Activated CD8-positive, alpha-beta memory T cell treated with anti-CD3 and anti-CD28 coated beads, Interleukin-2, amount 10 ng/mL, durations not matched to agents 7 days and 5 days (primary cell): ENCODE measurements around the gene KCNH3. TPM values are rescaled to one million over a fixed set of nuclear protein-coding genes. Genes with fewer than 3 reads are reported as not detected.
A peak's percentile ranks its signal among the peaks of the same experiment; 100 is the strongest.

ENCODE experiments used
- ATAC-seq: fragments of 150-1000 bp; cut with Tn5 transposase; one replicate; pipeline ENCODE4 v1.10.0; 2021; ENCODE audit warnings: moderate library complexity
- CTCF ChIA-PET: fragments of 350-600 bp; sonication (Branson Sonifier 250); formaldehyde crosslinking; loops from one replicate; lab custom pipeline; 2021; ENCODE audit warnings: antibody characterized with exemption; lab: Charles Lee
- DNase-seq: peaks from one replicate; pipeline ENCODE4 v3.0.0-alpha.2; 2020
- H3K27ac Mint-ChIP-seq: one replicate; pipeline ENCODE4 v1.8.0; 2021; ENCODE audit warnings: mild to moderate bottlenecking, mixed read lengths
- H3K27me3 Mint-ChIP-seq: one replicate; pipeline ENCODE4 v1.8.0; 2021; ENCODE audit warnings: mixed read lengths
- H3K36me3 Mint-ChIP-seq: one replicate; pipeline ENCODE4 v1.8.0; 2021; ENCODE audit warnings: mild to moderate bottlenecking, mixed read lengths
- H3K4me1 Mint-ChIP-seq: one replicate; pipeline ENCODE4 v1.8.0; 2021; ENCODE audit warnings: mixed read lengths
- H3K4me3 Mint-ChIP-seq: one replicate; pipeline ENCODE4 v1.8.0; 2021; ENCODE audit warnings: mild to moderate bottlenecking, moderate library complexity, mixed read lengths
- H3K9me3 Mint-ChIP-seq: one replicate; pipeline ENCODE4 v1.8.0; 2022; ENCODE audit warnings: low read depth, mixed read lengths
- total RNA-seq, 2 experiments: library from RNA; stranded (reverse); gene quantifications; one replicate each; pipeline ENCODE4 v1.2.3, GENCODE V29; 2021

KCNH3 gene
- total RNA-seq, 2 experiments from 2014 or later = 1.1 to 1.2 TPM

GRCh38 chr12:49552425-49552824 lies 13.6 kb downstream of the KCNH3 start:
- ATAC-seq (no peak), DNase-seq (no peak)
- no peak overlapping the region for H3K27ac Mint-ChIP-seq
- peaks cover 6% of the 10 kb centered on the region for H3K4me1 Mint-ChIP-seq
- no peaks in the 10 kb centered on the region for H3K36me3 Mint-ChIP-seq
- H3K27me3 Mint-ChIP-seq = peaks cover 24% of the 10 kb centered on the region
- CTCF ChIA-PET = interaction anchor here (0.9 to 7.9 kb wide), 9 partner anchors 10 to 205 kb away, joined by 3 to 96 read pairs (median 8); partner anchors contain the start of genes KCNH3 and MCRS1
- H3K4me3 Mint-ChIP-seq = no peak overlapping the region
- H3K9me3 Mint-ChIP-seq = no peaks in the 10 kb centered on the region

- H3K27ac Mint-ChIP-seq = no peak overlapping the region
- DNase-seq (no peak), ATAC-seq (no peak)
- H3K4me1 Mint-ChIP-seq = peaks cover 6% of the 10 kb centered on the region
- peaks cover 20% of the 10 kb centered on the region for H3K27me3 Mint-ChIP-seq
- CTCF ChIA-PET = interaction anchor here (0.9 to 7.9 kb wide), 12 partner anchors 10 to 205 kb away, joined by 3 to 96 read pairs (median 6); partner anchors contain the start of genes FMNL3, KCNH3, MCRS1 and PRPF40B
- H3K9me3 Mint-ChIP-seq = no peaks in the 10 kb centered on the region
- no peak overlapping the region for H3K4me3 Mint-ChIP-seq
- H3K36me3 Mint-ChIP-seq = no peaks in the 10 kb centered on the region
Observed at GRCh38 chr12:49552899-49553298, 14.1 kb downstream of the KCNH3 start.

GRCh38 chr12:49553512-49554088 lies 14.8 kb downstream of the KCNH3 start:
- H3K4me3 Mint-ChIP-seq = no peak overlapping the region
- peaks cover 2% of the 10 kb centered on the region for H3K36me3 Mint-ChIP-seq
- ATAC-seq (peak; percentile 74), DNase-seq (no peak)
- no peak overlapping the region for H3K27ac Mint-ChIP-seq
- peaks cover 17% of the 10 kb centered on the region for H3K27me3 Mint-ChIP-seq
- H3K9me3 Mint-ChIP-seq = no peaks in the 10 kb centered on the region
- peaks cover 3% of the 10 kb centered on the region for H3K4me1 Mint-ChIP-seq
- CTCF ChIA-PET = interaction anchor here (0.8 to 7.9 kb wide), 15 partner anchors 11 to 208 kb away, joined by 3 to 96 read pairs (median 5); partner anchors contain the start of genes FMNL3, KCNH3, MCRS1 and PRPF40B

- CTCF ChIA-PET = interaction anchor here (0.5 to 7.9 kb wide), 14 partner anchors 10 to 208 kb away, joined by 3 to 96 read pairs (median 5); partner anchors contain the start of genes FMNL3, KCNH3, MCRS1 and PRPF40B
- H3K36me3 Mint-ChIP-seq = peaks cover 7% of the 10 kb centered on the region
- no peak overlapping the region for H3K4me3 Mint-ChIP-seq
- H3K27ac Mint-ChIP-seq = peak overlapping the region; percentile 28
- no peaks in the 10 kb centered on the region for H3K4me1 Mint-ChIP-seq
- DNase-seq (no peak), ATAC-seq (no peak)
- no peaks in the 10 kb centered on the region for H3K9me3 Mint-ChIP-seq
- peaks cover 14% of the 10 kb centered on the region for H3K27me3 Mint-ChIP-seq
Observed at GRCh38 chr12:49554266-49554665, 15.4 kb downstream of the KCNH3 start.

GRCh38 chr12:49555631-49556390 lies 17.0 kb downstream of the KCNH3 start:
- no peaks in the 10 kb centered on the region for H3K9me3 Mint-ChIP-seq
- peaks cover 15% of the 10 kb centered on the region for H3K36me3 Mint-ChIP-seq
- H3K4me1 Mint-ChIP-seq = peaks cover 6% of the 10 kb centered on the region
- no peak overlapping the region for H3K27ac Mint-ChIP-seq
- no peak for DNase-seq
- no peak overlapping the region for H3K4me3 Mint-ChIP-seq
- ATAC-seq = no peak
- CTCF ChIA-PET = interaction anchor here (1.3 to 7.9 kb wide), 4 partner anchors 8 to 198 kb away, joined by 3 to 96 read pairs (median 30); partner anchors contain the start of gene MCRS1
- H3K27me3 Mint-ChIP-seq = peaks cover 3% of the 10 kb centered on the region

- Mint-ChIP-seq H3K9me3 (no peaks in the 10 kb centered on the region), H3K4me3 (no peak overlapping the region), H3K27me3 (no peaks in the 10 kb centered on the region), H3K36me3 (peaks cover 15% of the 10 kb centered on the region), H3K4me1 (peaks cover 14% of the 10 kb centered on the region), H3K27ac (no peak overlapping the region)
- CTCF ChIA-PET = interaction anchor here (0.8 to 7.9 kb wide), 4 partner anchors 8 to 26 kb away, joined by 3 to 56 read pairs (median 4); partner anchors contain the start of gene MCRS1
- DNase-seq (no peak), ATAC-seq (no peak)
Observed at GRCh38 chr12:49556391-49557186, 17.8 kb downstream of the KCNH3 start.

- DNase-seq (no peak), ATAC-seq (no peak)
- Mint-ChIP-seq H3K4me1 (peaks cover 17% of the 10 kb centered on the region), H3K4me3 (no peak overlapping the region), H3K27ac (no peak overlapping the region), H3K36me3 (peaks cover 22% of the 10 kb centered on the region), H3K9me3 (no peaks in the 10 kb centered on the region), H3K27me3 (no peaks in the 10 kb centered on the region)
- CTCF ChIA-PET = interaction anchor here (0.8 to 7.9 kb wide), 4 partner anchors 7 to 26 kb away, joined by 3 to 56 read pairs (median 4); partner anchors contain the start of gene MCRS1
Observed at GRCh38 chr12:49557187-49557916, 18.5 kb downstream of the KCNH3 start.

GRCh38 chr12:49557917-49558215 lies 19.0 kb downstream of the KCNH3 start:
- DNase-seq (no peak), ATAC-seq (no peak)
- Mint-ChIP-seq H3K4me1 (peaks cover 17% of the 10 kb centered on the region), H3K36me3 (peaks cover 27% of the 10 kb centered on the region), H3K27ac (no peak overlapping the region), H3K4me3 (no peak overlapping the region), H3K9me3 (no peaks in the 10 kb centered on the region), H3K27me3 (no peaks in the 10 kb centered on the region)
- CTCF ChIA-PET = interaction anchor here (1.4 to 7.9 kb wide), 3 partner anchors 6 to 66 kb away, joined by 4 to 56 read pairs (median 4); partner anchors contain the start of gene MCRS1

- Mint-ChIP-seq H3K36me3 (peaks cover 29% of the 10 kb centered on the region), H3K4me3 (no peak overlapping the region), H3K27me3 (no peaks in the 10 kb centered on the region), H3K27ac (no peak overlapping the region), H3K9me3 (no peaks in the 10 kb centered on the region), H3K4me1 (peaks cover 22% of the 10 kb centered on the region)
- ATAC-seq (no peak), DNase-seq (no peak)
- CTCF ChIA-PET = interaction anchor here (1.4 kb wide), 1 partner anchor 65 kb away, joined by 4 read pairs; no protein-coding TSS in a partner anchor
Observed at GRCh38 chr12:49558526-49558925, 19.7 kb downstream of the KCNH3 start.

- DNase-seq (no peak), ATAC-seq (no peak)
- no peaks in the 10 kb centered on the region for H3K27me3 Mint-ChIP-seq
- CTCF ChIA-PET = interaction anchor here (1.4 to 3.2 kb wide), 2 partner anchors 22 to 65 kb away, joined by 4 to 13 read pairs; no protein-coding TSS in a partner anchor
- H3K36me3 Mint-ChIP-seq = peaks cover 32% of the 10 kb centered on the region
- H3K4me3 Mint-ChIP-seq = no peak overlapping the region
- peaks cover 29% of the 10 kb centered on the region for H3K4me1 Mint-ChIP-seq
- no peak overlapping the region for H3K27ac Mint-ChIP-seq
- no peaks in the 10 kb centered on the region for H3K9me3 Mint-ChIP-seq
Observed at GRCh38 chr12:49559011-49559675, 20.3 kb downstream of the KCNH3 start.

- DNase-seq (no peak), ATAC-seq (no peak)
- Mint-ChIP-seq H3K4me3 (no peak overlapping the region), H3K4me1 (peaks cover 44% of the 10 kb centered on the region), H3K27ac (peak overlapping the region; percentile 4), H3K9me3 (no peaks in the 10 kb centered on the region), H3K27me3 (no peaks in the 10 kb centered on the region), H3K36me3 (peaks cover 33% of the 10 kb centered on the region)
- CTCF ChIA-PET = interaction anchor here (0.7 to 8.2 kb wide), 5 partner anchors 7 to 201 kb away, joined by 3 to 56 read pairs (median 3); no protein-coding TSS in a partner anchor
Observed at GRCh38 chr12:49560695-49561094, 21.9 kb downstream of the KCNH3 start.

- no peaks in the 10 kb centered on the region for H3K9me3 Mint-ChIP-seq
- no peaks in the 10 kb centered on the region for H3K27me3 Mint-ChIP-seq
- DNase-seq (no peak), ATAC-seq (no peak)
- H3K4me1 Mint-ChIP-seq = peaks cover 59% of the 10 kb centered on the region
- H3K27ac Mint-ChIP-seq = no peak overlapping the region
- CTCF ChIA-PET = interaction anchor here (0.9 to 8.2 kb wide), 5 partner anchors 8 to 215 kb away, joined by 3 to 56 read pairs (median 13); no protein-coding TSS in a partner anchor
- H3K4me3 Mint-ChIP-seq = no peak overlapping the region
- peaks cover 33% of the 10 kb centered on the region for H3K36me3 Mint-ChIP-seq
Observed at GRCh38 chr12:49562233-49562632, 23.4 kb downstream of the KCNH3 start.
